Stomach (tissue), 4 donors: ENCODE measurements around the gene C6orf89.

ENCODE experiments used
- CTCF ChIP-seq, 7 experiments: fragments of 450-650 bp in 4 of 7; fragments of 200-600 bp in 3 of 7; sonication (generic) in 3 of 7; IDR thresholded peaks; one replicate each; pipeline ENCODE4 v1.5.1; 2016 to 2019; ENCODE audit warnings: antibody characterized with exemption in 7 of 7, control low read depth in 2 of 7, mild to moderate bottlenecking in 1 of 7
- POLR2A ChIP-seq, 4 donors: fragments of 450-650 bp; IDR thresholded peaks; one replicate each; pipeline ENCODE4 v1.6.1; 2016; ENCODE audit warnings: antibody characterized with exemption in 4 of 4, control low read depth in 2 of 4, mild to moderate bottlenecking in 1 of 4, moderate library complexity in 1 of 4
- POLR2AphosphoS5 ChIP-seq, 3 donors: sonication (generic); formaldehyde crosslinking; IDR thresholded peaks; one replicate each; pipeline ENCODE4 v1.6.1; 2016; ENCODE audit warnings: antibody characterized with exemption in 3 of 3

- TF ChIP-seq CTCF (IDR thresholded peaks at IDR 0.05), result no peak
- TF ChIP-seq POLR2A (IDR thresholded peaks at IDR 0.05), result no peak
- no peak for TF ChIP-seq POLR2AphosphoS5 (IDR thresholded peaks at IDR 0.05)
Observed at GRCh38 chr6:36906539-36907325, 21.0 kb downstream of the C6orf89 start.
